Fibroblast of mammary gland (primary cell): ENCODE results near the gene NCAM1.

Experiments used
- DNase-seq: peaks from one replicate; pipeline ENCODE4 v3.0.0-alpha.2; 2010; ENCODE audit warnings: low read depth
- H3K4me3 ChIP-seq: 2 replicates; pipeline ENCODE4 v1.5.1; 2011; ENCODE audit warnings: low read depth, mild to moderate bottlenecking, low read length, moderate library complexity; ENCODE audit not compliant: control insufficient read depth
- TF ChIP-seq, protein P1 (sequence below): conservative IDR thresholded peaks from 2 replicates; pipeline ENCODE4 v1.5.1; 2011; ENCODE audit warnings: low read depth, low read length, inconsistent platforms; ENCODE audit not compliant: control insufficient read depth, insufficient read depth

NCAM1 gene

DNA sequence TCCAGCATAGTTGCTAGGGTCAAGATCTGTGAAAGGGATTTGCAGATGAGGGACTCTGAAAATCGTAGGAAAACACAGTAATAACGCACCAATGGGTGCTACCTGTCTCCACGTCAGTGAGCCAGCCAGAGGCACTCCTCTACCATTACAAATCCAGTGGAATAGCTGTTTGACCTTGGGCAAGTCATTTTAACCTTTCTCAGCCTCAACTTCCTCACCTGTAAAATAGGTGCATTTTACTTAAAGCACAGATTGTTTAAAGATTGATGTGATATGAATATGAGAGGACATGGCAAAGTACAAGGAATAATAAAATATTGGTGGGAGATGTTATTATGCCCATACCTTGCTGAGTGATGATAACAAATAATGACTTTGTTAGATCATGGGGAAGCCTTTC is 205.1 kb downstream of the NCAM1 start:
- H3K4me3 ChIP-seq: no peak overlapping the region
- no peak for DNase-seq
- TF ChIP-seq, protein P1, sequence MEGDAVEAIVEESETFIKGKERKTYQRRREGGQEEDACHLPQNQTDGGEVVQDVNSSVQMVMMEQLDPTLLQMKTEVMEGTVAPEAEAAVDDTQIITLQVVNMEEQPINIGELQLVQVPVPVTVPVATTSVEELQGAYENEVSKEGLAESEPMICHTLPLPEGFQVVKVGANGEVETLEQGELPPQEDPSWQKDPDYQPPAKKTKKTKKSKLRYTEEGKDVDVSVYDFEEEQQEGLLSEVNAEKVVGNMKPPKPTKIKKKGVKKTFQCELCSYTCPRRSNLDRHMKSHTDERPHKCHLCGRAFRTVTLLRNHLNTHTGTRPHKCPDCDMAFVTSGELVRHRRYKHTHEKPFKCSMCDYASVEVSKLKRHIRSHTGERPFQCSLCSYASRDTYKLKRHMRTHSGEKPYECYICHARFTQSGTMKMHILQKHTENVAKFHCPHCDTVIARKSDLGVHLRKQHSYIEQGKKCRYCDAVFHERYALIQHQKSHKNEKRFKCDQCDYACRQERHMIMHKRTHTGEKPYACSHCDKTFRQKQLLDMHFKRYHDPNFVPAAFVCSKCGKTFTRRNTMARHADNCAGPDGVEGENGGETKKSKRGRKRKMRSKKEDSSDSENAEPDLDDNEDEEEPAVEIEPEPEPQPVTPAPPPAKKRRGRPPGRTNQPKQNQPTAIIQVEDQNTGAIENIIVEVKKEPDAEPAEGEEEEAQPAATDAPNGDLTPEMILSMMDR: no peak

DNA sequence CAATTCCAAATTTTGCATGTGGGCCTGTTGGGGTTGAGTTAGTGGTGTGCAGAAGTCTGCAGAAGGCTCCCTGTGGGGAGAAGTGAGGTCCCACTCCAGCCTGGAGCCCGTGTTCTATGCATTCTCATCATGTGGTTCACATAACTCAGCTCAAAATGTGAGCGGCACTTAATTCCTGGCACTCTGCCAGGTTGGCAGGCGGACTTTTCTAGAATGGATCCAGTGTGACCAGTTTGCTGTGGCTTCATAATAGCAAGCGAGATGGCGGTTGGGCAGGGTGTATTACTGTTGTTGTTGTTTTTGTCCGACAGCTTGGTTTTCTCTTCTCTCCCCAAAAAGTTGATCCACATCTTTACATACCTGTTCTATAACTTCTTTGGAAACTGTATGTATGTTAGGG is 206.4 kb downstream of the NCAM1 start:
- H3K4me3 ChIP-seq: no peak overlapping the region
- TF ChIP-seq, protein P1: no peak
- no peak for DNase-seq

DNA sequence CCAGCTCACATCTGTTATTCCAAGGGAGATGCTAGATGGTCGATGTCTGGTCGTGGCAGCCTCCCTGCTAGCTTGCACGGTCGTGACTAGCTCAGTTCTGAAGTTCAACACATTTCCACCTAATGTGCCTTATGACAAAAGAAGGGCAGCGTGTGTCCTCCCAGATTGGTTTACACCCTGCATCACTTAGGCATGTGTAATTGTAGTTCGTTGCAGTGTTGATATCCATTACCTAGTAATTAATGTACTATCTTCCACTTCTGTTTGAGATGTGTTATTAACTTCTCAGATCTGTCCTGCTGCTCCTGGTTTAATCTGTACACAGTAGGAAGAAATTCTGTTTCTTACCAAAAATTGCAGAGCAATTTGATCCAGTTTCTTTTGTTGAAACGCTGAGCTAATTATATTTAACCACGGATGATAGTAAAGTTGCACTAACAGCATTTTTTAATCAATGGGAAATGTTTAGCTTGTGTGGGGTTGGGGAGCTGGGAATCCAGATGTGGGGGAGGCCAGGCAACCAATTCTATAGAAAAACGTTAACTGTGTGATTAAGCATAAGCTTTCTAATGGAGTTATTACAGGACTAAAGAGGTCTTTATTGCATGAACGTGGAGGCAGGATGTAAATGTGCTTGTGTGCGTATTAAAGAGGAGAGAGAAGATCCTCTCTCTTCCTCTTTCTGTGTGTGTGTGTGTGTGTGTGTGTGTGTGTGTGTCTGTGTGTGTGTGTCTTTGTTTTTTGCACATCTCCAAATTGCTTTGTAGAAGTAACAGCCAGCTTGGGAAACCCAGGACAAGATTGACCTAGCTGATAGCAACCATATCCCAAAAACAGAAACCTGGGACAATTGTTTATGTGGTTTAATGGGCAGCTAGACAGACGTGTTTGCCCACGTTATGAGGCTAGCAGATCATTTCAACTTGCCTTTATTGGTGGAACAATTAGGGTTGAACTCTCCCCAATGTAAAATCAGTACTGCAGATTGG is 207.4 kb downstream of the NCAM1 start:
- DNase-seq: no peak
- no peak overlapping the region for H3K4me3 ChIP-seq
- TF ChIP-seq, protein P1: no peak

DNA sequence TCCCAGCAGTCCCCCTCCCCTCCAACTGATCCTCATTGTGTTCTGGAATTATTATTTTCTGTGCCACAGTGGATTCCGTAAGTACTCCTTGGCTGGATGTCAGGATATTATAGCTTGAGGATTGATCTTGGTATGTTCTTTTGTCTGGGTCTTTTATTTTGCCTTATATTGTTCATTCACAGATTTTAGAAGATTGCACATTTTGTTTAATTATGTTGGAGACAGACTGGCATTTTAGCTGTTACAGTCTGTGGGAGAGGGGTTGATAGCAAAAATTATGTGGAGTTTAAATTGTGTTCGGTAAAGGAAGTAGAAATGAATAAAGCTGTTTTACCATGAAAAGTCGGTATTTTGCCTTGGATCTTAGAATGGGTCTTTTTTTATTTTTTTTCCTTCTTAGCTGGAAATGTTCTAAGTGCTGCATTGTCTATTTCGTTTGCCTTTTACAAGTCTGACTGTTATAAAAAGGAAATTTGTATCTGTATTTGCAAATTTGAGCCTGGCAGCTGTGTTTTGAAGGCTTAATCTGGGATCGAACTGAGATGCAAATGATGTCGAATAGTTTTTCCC is 211.2 kb downstream of the NCAM1 start:
- TF ChIP-seq, protein P1: no peak
- DNase-seq: no peak
- no peak overlapping the region for H3K4me3 ChIP-seq

DNA sequence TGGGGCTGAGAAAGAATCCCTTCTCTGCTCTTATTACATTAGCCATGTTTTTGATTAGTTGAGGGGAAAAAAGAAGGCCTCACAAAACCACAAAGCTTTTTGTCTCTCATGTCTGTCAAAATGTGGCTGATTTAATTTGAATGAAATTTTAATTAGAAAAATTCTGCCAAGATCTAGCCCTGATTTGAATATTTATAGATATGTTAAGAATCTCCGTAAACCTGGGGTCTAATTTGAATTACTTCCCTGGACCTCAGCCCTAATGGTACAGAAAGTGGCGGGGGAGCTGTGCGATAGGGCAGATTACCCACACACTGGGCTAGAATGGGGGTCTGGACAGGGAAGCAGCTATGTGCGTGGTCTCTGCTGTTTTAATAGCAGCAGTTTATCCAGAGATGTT is 211.9 kb downstream of the NCAM1 start:
- TF ChIP-seq, protein P1: no peak
- H3K4me3 ChIP-seq: no peak overlapping the region
- DNase-seq: no peak

DNA sequence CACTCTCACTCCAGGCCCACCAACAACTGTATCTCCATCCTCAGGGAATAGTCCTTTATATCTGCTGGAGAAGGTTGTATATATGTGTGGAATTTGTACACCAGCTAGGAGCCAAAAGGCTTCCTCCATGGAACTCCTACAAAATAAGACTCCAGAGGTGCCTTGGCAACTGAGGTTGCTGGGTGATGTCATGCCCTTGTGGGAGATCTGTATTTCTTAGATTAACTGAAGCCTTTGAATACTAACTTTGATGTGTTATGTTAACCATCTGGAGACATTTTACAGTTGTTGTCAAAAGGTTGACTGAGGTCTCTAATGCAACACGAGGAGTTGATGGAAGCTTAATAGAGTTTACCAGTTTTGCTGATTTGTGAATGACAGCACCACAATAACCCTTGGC is 213.7 kb downstream of the NCAM1 start:
- peak; percentile 7 for DNase-seq
- TF ChIP-seq, protein P1: no peak
- H3K4me3 ChIP-seq: no peak overlapping the region
